HG03469 (cell line): ENCODE measurements around the gene BOD1L1.
A peak's percentile ranks its signal among the peaks of the same experiment; 100 is the strongest.

ENCODE experiments used
- ATAC-seq: cut with Tn5 transposase; IDR thresholded peaks from one replicate; pipeline ENCODE4 v1.9.1; 2021; ENCODE audit warnings: mild to moderate bottlenecking, moderate library complexity, moderate number of reproducible peaks; ENCODE audit not compliant: unreplicated experiment

The BOD1L1 gene

GRCh38 chr4:13540446-13541175 lies 86.9 kb downstream of the BOD1L1 start:
- ATAC-seq = no peak

- no peak for ATAC-seq
Measured at GRCh38 chr4:13539619-13540445, 87.7 kb downstream of the BOD1L1 start.

GRCh38 chr4:13539047-13539618 lies 88.4 kb downstream of the BOD1L1 start:
- no peak for ATAC-seq

GRCh38 chr4:13538427-13538973 lies 89.0 kb downstream of the BOD1L1 start:
- no peak for ATAC-seq

GRCh38 chr4:13537832-13538177 lies 89.7 kb downstream of the BOD1L1 start:
- no peak for ATAC-seq

- ATAC-seq = no peak
Measured at GRCh38 chr4:13537011-13537831, 90.3 kb downstream of the BOD1L1 start.

GRCh38 chr4:13536607-13537006 lies 90.9 kb downstream of the BOD1L1 start:
- ATAC-seq = no peak

- ATAC-seq = no peak
Measured at GRCh38 chr4:13535708-13536361, 91.7 kb downstream of the BOD1L1 start.

GRCh38 chr4:13535118-13535517 lies 92.4 kb downstream of the BOD1L1 start:
- no peak for ATAC-seq

GRCh38 chr4:13534344-13535063 lies 93.0 kb downstream of the BOD1L1 start:
- no peak for ATAC-seq

GRCh38 chr4:13533670-13534343 lies 93.7 kb downstream of the BOD1L1 start:
- no peak for ATAC-seq

GRCh38 chr4:13531625-13531998 lies 95.9 kb downstream of the BOD1L1 start:
- no peak for ATAC-seq

- no peak for ATAC-seq
Measured at GRCh38 chr4:13530823-13531624, 96.5 kb downstream of the BOD1L1 start.

- no peak for ATAC-seq
Measured at GRCh38 chr4:13529128-13529919, 98.2 kb downstream of the BOD1L1 start.

GRCh38 chr4:13528821-13529127 lies 98.8 kb downstream of the BOD1L1 start:
- no peak for ATAC-seq

- ATAC-seq = peak; percentile 80
Measured at GRCh38 chr4:13527981-13528820, 99.3 kb downstream of the BOD1L1 start.
